PC-9 (cell line): ENCODE data around the gene FAXC.

Source experiments
- EZH2 ChIP-seq: fragments of 200-600 bp; sonication (generic); IDR thresholded peaks from 2 replicates; pipeline ENCODE4 v1.8.0; 2017; ENCODE audit warnings: antibody characterized with exemption, low read depth
- TF ChIP-seq, protein P1 (sequence below): fragments of 200-600 bp; sonication (generic); conservative IDR thresholded peaks from 2 replicates; pipeline ENCODE4 v1.6.1; 2017; ENCODE audit warnings: mixed run types, antibody characterized with exemption, mild to moderate bottlenecking, moderate library complexity

DNA sequence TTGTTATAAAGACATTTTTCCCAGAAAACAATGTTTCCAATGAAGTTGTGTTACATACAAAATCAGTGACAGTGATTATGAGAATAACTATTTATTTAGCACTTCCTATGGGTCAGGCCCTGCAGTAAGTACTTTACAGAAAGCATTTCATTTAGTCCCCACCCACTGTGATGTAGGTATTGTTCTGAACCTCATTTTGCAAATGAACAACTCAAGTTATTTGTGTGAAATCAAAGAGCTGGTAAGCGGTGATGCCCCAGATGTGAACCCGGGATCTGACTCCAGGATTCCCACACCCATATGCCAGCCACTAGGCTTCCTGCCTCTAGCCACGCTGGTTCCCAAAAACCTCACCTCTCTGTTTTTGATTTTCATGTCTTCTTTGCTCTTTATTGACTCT, 30.9 kb downstream of the FAXC start:
- TF ChIP-seq, protein P1, sequence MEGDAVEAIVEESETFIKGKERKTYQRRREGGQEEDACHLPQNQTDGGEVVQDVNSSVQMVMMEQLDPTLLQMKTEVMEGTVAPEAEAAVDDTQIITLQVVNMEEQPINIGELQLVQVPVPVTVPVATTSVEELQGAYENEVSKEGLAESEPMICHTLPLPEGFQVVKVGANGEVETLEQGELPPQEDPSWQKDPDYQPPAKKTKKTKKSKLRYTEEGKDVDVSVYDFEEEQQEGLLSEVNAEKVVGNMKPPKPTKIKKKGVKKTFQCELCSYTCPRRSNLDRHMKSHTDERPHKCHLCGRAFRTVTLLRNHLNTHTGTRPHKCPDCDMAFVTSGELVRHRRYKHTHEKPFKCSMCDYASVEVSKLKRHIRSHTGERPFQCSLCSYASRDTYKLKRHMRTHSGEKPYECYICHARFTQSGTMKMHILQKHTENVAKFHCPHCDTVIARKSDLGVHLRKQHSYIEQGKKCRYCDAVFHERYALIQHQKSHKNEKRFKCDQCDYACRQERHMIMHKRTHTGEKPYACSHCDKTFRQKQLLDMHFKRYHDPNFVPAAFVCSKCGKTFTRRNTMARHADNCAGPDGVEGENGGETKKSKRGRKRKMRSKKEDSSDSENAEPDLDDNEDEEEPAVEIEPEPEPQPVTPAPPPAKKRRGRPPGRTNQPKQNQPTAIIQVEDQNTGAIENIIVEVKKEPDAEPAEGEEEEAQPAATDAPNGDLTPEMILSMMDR = no peak
- no peak for TF ChIP-seq EZH2
